NCI-H2196 (cell line): ENCODE data around the gene PTCD1.
A peak's percentile ranks its signal among the peaks of the same experiment; 100 is the strongest.

Experiments used
- DNase-seq: peaks from one replicate; lab custom pipeline; 2025; ENCODE audit not compliant: unreplicated experiment; lab: John Stamatoyannopoulos, UW

The PTCD1 gene, protein sequence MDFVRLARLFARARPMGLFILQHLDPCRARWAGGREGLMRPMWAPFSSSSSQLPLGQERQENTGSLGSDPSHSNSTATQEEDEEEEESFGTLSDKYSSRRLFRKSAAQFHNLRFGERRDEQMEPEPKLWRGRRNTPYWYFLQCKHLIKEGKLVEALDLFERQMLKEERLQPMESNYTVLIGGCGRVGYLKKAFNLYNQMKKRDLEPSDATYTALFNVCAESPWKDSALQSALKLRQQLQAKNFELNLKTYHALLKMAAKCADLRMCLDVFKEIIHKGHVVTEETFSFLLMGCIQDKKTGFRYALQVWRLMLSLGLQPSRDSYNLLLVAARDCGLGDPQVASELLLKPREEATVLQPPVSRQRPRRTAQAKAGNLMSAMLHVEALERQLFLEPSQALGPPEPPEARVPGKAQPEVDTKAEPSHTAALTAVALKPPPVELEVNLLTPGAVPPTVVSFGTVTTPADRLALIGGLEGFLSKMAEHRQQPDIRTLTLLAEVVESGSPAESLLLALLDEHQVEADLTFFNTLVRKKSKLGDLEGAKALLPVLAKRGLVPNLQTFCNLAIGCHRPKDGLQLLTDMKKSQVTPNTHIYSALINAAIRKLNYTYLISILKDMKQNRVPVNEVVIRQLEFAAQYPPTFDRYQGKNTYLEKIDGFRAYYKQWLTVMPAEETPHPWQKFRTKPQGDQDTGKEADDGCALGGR

GRCh38 chr7:99438573-99439480, at the start of gene PTCD1, which contains the start of gene CPSF4:
TSS of gene PTCD1 (minus strand) at chr7:99438798. CDS start at chr7:99435242, 3,556 bp downstream.
TSS of gene CPSF4 (plus strand) at chr7:99438943. CDS start at chr7:99439083, 140 bp downstream.
- peak; percentile 96 for DNase-seq

DNA sequence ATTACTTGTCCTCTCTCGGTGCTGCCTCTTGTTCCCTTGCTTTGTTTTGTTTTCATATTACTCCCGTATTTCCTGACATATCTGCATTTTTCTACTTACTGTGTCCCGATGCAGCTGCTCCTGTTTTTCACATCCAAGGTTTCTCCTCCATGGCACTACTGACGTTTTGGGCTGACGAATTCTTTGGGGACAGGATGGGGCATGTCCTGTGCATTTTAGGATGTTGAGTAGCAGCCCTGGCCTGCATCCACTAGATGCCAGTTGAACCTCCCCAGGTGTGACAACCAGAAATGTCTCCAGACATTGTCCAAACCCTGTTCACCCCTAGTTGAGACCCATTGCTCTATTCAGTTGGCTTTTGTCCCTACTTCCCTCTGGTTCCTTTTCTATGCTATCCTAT, 46.5 kb upstream of the PTCD1 start:
- no peak for DNase-seq

DNA sequence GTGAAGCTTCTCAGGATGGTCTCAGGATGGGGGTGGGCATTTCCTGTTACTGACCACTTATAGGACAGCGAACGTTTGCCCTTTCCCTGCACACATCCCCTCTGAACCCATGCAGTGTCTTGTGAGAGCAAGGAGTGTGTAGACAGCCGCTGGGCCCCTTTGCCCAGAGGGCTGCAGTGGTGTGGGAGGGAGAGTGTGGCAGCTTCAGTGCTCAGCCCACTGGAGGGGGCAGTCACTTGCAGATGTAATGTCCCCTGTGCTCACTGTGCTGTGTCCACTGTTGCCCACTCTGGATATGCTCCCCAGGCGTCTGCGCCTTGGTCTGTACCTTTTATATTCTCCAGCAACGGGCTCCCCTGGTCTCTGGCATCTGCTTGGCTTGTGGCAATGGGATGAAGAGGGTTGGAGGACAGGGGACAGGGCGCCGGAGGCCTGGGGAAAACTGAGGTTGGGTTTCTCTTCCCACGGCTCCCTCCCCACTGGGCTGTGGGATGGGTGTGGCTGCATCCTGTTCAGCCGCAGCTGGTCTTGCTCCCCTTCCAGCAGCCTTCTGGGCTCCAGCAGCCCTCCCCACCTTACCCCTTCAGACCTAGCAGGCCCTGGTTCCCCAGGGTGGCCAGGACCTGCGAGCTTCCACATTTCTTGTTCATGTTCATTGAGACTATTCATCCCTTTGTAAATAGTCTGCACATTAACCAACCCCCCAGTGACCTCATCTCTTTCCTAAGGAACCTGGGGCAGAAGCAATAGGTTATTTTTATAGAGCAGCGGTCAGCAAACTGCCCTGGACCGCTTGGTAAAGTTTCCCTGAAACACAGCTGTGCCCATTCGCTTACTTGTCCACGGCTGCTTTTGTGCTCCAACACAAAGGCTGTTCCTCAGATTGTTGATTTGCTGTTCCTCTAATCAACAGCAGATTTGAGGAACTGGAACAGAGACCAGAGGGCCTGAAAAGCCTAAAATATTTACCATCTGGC, 40.2 kb upstream of the PTCD1 start:
- no peak for DNase-seq

GRCh38 chr7:99476107-99476506, 37.5 kb upstream of the PTCD1 start:
- DNase-seq: no peak

GRCh38 chr7:99473315-99473596, 34.7 kb upstream of the PTCD1 start:
- peak; percentile 33 for DNase-seq

DNA sequence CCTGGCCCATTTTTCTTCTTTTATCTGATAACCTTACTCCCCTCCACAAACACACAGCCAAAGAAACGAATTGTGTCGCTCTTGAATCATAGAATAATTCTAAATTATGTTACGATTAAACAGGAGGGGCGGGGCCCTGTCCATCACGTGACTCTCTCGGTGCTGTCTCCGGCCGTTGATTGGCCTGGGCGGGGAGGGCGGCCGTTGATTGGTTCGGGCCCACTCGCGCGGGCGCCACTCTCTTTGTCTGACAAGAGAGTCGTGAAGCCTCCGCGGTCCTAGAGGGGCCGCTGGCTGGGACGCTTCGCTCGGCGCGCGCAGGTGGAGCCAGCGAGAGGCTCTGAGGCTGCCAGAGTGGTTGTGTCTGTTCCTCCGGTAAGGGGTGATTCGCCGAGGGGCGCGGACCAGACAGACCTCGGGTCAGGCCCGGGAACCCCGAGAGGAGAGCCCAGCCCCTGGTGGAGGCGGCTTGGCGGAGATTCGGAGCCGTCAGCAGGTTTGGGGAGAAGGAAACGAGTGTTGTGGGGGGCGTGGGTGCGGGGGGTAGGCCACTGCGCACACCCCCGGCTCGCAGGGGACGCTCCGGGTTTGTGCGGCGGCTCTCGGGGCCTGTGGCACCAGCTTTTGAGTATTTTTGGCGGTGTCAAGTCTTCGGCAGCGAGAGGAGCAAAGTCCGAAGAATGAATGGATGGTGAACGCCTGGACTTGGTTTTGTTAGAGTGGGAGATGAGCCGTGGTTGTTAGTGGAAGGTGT, 34.1 kb upstream of the PTCD1 start, which contains the start of gene ZNF789:
Gene ZNF789 (plus strand): TSS at position 330 of the 754 bp plus-strand sequence. CDS start 3,567 bp downstream, outside the sequence.
- DNase-seq: peak; percentile 97

GRCh38 chr7:99469381-99470065, 30.9 kb upstream of the PTCD1 start:
- DNase-seq: no peak

DNA sequence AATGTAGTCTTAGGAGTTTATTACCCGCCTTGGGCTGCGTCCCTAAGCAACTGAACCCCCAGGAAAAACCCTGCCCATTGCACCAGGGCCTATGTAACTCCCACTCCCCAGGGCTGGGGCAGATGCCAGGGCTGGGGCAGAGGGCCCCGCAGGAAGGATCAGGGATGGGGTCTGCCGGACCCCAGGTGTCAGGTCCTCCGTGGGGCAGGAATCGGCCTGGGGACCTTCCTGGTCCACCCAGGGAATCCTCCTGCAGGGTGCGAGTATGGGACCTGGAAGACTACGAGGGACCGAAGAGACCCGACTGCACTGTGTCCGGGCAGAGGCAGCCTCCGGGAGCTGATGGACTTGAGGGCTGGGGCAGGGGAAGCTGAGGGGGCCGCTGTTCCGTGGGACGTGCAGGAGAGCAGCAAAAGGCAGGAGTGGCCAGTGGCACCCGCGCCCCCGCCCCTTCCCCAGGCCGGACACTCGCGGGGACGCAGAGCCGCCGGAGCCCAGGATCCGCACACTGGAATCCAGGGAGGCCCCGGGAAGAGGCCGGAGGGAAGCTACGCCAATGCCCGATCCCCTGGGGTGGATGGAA, 29.8 kb upstream of the PTCD1 start:
- DNase-seq: no peak

DNA sequence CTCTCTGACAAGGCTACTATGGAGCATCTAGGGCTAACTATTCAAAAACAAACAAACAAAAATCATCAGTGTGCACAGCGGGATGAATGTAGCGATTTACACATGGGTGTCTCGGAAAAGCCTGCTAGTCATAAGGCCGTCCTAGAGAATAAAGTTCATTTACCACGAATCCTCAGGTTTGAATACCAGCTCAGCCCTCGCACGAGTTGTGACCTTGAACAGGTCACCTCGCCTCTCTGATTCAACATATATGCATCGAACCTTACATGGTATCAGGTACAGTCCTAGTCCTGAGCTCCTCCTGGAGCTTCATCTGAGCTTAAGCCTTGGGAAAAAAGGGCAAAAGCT, 26.8 kb upstream of the PTCD1 start:
- no peak for DNase-seq

GRCh38 chr7:99461221-99461620, 22.6 kb upstream of the PTCD1 start:
- no peak for DNase-seq

DNA sequence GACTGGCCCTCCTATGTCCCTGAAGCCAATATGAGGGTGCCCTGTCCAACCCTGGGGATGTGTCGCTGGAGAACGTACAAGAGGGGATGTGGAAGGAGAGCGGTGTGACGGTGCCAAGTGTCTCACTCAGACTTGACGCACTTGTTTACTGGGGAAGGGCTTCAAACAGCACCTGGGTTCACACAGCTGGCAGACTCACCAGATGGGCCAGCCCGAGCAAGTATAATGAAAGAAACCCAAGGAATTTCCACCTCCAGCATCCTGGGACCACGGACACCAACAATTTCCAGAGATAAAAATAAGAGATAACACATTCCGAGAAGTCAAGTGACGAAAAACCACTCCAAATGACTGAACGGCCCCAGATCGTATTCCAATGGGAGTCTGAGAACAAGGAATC, 22.1 kb upstream of the PTCD1 start:
- no peak for DNase-seq

DNA sequence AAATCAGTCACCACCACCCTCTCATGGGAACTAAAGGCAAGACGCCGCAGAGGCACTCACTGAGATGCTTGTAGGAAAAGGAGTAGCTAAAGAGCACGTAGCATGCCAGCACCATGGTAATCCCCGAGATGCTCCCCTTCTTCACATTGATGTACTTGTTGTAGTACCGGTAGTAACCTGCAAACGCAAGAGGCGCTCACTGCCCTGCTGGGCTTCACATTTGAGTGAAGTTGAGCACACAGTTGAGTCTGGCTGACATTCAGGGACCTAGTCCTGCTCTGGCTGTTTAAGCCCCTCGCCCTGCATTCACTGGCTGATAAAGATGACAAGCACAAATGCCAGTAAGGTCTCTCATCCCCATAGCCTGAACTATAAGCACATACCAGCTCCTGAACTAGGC, 20.5 kb upstream of the PTCD1 start:
- DNase-seq: no peak

- no peak for DNase-seq
Measured at GRCh38 chr7:99457650-99458493, 19.3 kb upstream of the PTCD1 start.

GRCh38 chr7:99457050-99457649, 18.6 kb upstream of the PTCD1 start:
- no peak for DNase-seq

- DNase-seq: no peak
Measured at GRCh38 chr7:99456288-99456687, 17.7 kb upstream of the PTCD1 start.

DNA sequence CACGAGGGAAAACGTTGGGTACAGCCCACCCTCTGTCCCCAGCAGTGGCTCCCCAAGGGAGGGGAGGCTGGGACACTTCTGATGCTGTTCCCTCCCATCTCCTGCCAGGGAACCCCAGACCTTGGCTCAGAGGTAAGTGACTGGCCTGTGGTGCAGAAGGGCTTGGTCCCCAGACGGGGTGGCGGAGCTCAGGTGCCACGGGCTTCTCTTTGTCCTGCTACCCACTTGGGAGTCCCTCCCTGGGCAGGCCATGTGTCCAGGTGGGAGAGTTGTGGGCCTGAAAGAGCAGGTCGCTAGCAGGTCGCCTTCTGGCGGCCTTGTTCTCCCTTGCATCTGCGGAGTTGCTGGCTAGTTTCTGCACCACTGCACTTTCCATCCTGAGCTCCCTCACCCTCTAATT, 17.3 kb upstream of the PTCD1 start:
- DNase-seq: no peak

DNA sequence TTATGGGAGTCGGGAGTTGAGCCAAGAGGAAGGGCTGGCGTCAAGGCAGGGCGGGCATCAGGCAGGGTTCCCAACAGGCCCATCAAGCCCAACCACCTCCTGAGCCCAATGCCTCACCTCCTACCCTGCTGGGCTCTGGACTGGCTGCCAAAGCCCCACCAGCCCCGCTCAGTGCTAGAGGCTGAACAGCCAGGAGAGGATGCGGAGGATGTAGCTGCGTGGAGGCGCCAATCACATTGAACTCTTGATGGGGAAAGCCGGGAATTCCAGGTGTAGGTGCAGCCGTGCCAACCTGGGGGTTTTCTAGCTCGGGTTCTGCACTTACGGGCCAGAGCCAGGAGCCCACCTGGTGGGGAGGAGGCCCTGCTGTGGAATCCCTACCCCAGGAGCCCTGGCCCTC, 14.5 kb upstream of the PTCD1 start:
- DNase-seq: no peak
